ENCODE measurements around the gene LPP. TPM values are rescaled to one million over a fixed set of nuclear protein-coding genes. Genes with fewer than 3 reads are reported as not detected.
"Not testable (repeated sequence)": the region's sequence is repeated elsewhere in the genome, so short reads cannot be mapped to it uniquely, and the experiment has no call there.

Gene LPP
- total RNA-seq, 1 donor from 2014 or later = 54.9 TPM

DNA sequence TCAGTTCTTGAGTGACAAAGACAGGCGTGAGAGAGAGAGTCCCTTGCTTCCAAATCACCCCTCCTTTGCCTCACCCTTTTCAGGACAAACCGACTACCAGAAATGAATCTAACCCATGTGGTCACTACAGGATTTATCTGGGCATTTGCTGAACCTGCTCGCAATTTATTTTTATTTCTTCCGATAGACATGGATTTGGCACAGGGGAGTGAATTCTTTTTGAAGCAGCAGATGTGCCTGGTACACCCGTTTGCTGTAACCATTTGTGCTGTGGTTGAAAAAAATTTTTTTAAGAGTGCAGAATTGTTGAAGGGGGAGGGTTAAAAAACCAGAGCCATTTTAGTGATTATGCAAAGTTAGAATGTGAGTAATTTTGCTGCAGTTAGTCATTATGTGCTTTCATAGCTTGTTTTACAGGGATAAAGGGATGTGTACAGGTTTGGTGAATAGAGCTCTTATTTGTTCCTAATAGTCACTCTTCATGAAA, 442.0 kb downstream of the LPP start:
- intact Hi-C loops (cut with micrococcal nuclease) = no loop called here

DNA sequence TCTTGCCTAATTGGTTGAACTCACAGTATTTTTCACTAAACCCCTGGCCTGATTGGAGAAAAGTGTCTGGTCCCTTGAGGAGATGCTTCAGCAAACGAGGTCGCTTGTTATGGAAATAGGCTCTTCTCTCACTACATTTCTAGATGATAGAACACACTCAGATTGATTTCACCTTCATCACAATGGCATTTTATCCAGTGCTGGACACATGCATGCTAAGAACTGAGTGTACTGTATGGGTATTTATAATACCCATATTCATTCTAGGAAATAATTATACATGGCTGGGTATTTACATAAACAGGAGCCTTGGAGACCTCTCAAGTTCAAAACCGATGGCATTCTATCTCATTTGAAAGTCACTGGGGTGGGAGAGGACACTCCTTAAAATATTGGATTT, 444.9 kb downstream of the LPP start:
- intact Hi-C loops (cut with micrococcal nuclease) = no loop called here

DNA sequence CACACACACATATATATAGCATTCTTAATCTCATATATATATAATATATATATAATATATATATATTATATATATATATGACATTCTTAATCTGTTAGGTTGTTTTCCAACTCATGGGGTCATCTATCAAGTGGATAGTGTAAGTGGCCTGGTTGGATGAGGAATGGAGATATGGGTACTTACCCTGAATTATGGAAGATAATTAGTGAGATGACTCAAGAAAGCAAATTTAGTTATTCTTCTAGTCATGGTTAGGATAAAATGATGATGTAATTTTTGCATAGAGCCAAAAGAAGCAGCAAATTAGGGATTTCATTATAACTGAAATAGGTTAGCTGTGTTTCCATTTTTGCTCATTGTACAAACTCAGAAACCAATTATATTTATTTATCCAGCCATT, 448.2 kb downstream of the LPP start:
- intact Hi-C loops (cut with micrococcal nuclease) = no loop called here

DNA sequence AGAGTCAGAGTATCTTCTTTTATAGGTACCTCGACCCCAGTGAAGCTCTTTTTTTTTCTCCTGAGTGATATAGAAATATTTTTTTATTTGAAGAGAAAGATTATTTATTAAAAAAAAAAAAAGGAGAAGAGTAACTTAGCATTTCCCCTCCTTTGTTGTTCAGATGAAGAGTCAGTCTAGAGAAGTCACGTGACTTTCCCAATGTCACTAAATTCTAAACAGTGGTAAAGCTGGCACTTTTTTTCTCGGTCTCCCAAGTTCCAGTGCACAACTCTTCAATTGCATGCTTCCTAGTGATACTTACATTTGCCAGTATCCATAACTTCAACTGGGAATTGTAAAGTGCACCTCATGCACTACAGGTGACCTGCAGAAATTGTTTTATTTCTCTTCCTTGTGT, 448.7 kb downstream of the LPP start:
- intact Hi-C loops (cut with micrococcal nuclease) = no loop called here

DNA sequence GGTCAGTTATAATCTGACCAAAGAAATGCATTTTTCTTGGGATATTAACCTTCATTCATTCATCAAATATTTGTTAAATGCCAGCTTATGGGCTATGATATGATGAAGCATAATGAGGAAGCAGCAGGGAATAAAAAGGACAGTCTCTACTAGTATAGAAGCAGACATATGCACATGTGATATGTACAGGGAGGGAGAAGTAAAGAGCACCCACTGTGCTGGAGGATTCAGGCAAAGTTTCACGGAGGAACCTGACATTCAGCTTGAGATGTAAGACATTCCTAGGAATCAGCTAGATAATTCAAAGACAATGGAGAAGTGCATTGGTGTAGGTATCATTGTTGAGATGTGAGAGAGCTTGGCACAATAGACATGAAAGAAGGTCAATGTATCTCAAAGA, 450.7 kb downstream of the LPP start:
- intact Hi-C loops (cut with micrococcal nuclease) = no loop called here

DNA sequence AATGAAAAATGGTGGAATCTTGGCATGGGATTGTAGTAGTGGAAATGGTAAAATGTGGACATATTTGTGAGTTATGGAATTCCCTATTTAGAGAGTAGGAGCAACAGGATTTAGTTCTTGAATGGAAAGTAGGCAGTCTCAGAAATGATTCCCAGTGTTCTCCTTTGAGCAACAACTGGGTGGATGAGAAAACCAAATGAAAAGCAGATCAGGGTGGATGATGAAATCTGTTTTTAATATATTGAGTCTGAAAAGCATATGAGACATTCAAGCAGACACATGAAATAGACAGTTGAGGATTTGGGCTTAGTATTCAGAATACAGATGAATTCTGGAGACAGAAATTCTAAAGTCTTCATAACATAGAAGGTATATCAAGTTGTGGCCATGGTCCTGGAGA, 451.3 kb downstream of the LPP start:
- intact Hi-C loops (cut with micrococcal nuclease) = no loop called here

DNA sequence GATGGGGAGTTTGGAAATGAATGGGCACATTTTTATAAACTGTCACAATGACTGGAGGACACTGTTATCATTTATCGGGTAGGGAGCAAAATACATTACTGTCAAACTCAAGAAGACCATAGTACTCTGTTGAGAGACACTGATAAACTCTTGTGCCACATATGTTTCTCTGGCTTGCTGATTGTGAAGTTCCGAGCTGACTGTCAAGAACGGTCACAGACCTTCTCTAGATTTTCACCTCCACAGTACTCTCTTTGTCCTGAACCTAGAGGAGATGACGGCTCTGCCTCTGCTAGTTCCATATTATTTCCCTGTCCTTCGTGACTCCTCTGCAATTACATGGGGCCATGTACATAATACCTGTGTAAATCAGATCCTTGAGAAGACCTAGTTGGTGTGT, 451.9 kb downstream of the LPP start:
- intact Hi-C loops (cut with micrococcal nuclease) = no loop called here

DNA sequence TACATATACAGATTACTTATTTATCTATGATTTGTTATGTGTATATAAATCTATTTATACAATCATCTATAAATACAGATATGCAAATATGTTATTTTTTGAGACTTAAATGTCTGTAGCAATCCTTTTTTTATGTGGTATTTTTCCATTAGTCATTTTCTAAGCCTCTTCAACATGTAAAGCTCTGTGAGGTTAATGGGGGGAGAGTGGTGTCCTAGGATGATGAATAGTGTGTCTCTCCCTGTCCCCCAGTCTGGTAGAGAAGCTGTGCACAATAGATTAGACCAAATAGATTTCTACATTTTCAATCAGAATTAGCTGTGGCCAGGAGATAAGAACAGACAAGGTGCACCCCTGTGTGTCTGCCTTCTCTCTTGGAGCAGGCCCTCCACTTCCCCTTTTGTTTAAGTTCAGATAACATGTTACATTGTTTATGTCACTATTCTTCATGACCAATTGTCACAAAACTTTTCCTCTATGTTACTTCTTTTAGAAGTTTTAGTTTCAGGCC, 453.9 kb downstream of the LPP start:
- intact Hi-C loops (cut with micrococcal nuclease) = no loop called here

DNA sequence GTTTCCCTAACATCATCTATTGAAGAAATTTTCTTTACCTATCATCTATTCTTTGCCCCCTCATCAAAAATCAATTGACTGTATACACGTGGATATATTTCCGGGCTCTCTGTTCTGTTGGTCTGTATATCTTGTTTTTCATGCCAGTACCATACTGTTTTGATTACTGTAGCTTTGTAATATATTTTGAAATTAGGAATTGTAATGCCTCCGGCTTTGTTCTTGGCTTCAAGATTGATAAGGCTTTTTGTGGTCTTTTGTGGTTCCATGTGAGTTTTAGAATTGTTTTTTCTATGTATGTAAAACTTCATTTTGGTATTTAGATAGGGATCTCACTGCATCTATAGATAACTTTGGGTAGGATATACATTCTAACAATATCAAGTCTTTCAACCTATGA, 454.4 kb downstream of the LPP start:
- intact Hi-C loops (cut with micrococcal nuclease) = no loop called here

DNA sequence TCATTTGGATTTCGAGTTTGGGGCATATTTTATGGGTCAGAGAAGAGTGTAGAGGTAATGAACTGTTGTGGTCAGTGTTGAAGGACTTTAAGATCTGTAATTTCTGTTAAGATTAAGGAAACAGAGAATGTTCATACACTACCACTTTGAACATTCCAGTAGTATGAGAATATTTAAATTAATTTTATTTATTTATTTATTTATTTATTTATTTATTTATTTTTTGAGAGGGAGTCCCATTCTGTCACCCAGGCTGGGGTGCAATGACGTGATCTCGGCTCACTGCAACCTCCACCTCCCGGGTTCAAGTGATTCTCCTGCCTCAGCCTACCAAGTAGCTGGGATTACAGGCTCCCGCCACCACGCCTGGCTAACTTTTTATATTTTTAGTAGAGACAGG, 459.8 kb downstream of the LPP start:
- intact Hi-C loops (cut with micrococcal nuclease) = not testable (repeated sequence)

DNA sequence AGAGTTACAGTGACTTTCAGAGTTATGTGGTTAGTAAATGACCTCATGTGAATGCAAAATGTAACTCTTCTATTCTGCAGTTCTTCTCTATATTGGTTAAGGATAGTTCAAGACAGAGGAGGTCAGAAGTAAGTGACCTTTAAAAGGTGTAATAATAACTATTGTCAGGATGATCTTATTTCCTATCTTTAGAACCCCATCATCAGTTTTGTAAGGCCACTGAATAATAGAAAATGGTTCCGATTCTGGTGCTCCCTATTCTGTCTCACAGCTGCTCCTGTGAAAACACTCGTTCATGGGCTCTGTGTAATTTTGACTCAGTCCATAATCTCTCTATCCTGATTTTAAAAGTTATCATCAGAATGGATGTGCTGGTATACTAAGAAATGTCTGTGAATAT, 463.3 kb downstream of the LPP start:
- intact Hi-C loops (cut with micrococcal nuclease) = no loop called here

DNA sequence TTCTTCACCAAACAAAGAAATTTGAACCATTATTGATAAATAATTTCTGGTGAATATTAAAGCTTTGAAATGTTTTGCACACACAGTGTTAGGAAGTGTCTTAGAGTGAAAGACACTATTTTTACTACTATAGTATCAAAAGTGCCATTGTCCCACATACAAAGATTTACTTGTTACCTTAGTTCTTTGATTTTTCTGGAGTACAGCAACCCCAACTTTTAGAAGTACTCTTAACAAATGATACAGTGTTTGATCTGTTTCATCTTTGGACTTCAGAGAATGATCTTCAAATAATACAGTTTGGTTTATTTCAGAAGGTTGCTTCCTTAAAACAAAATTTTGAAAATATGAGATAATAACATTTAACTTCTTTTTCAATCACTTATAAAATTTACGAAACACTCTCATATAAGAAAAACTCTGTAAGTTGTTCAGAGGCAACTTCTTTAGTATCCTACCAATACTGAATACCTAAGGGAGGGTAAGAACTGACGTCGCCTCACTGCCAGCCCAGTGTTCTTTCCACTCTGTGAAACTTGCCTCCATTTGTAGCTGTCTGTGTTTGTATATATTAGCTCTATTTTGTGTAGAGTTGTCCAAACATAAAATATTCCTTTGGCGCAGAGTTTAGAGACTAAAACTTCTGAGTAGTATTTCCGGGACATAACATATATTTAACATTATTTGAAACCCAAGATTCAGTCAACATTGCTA, 464.2 kb downstream of the LPP start:
- intact Hi-C loops (cut with micrococcal nuclease) = no loop called here

DNA sequence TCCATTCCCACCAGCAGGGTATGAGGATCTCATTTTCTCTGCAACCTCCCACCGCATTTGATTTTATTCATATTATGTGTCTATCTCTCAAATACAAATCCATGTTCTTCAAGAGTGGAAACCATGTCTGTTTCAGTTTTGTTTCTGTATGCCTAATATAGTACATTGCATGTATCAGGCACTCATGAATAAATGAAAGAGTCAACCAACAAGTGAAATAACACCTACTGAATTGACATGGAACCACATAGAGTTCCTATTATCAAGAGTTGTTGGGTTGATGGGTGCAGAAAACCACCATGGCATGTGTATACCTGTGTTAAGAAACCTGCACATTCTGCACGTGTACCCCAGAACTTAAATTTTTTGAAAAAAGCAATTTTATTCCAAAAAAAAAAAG, 466.8 kb downstream of the LPP start:
- intact Hi-C loops (cut with micrococcal nuclease) = no loop called here

DNA sequence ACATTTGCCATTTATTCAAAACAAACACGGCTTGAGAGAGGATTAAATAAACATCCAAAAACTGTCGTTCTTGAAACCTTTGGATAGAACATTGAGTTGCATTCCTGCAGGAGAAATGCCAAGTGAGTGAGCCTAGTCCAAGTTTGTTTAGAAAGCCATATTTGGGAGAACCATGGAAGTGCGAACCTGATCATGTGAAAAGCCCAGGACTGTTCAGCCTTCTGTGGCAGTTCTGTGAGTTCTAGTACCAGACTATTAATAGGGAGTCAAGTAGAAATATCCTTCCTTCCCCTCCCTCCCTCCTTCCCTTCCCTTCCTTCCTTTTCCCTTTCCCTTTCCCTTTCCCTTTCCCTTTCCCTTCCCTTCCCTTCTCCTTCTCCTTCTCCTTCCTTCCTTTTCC, 470.4 kb downstream of the LPP start:
- intact Hi-C loops (cut with micrococcal nuclease) = no loop called here

DNA sequence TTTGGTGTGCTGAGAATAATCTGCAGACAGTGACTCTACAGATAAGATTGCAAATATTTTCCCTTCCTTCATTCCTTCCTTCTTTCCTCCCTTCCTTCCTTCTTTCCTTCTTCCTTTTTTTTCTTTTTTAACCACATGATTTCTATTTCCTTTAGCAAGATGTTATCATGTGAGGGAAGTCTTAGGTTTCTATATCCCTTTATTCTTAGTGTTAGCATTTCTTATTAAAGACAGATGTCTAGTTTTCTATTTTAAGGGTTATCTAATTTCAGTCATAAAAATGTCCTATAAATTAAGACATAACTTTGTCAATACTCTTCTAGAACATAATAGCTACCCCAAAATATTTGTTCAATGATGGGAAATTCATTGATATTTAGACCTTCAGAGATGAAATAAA, 470.9 kb downstream of the LPP start:
- intact Hi-C loops (cut with micrococcal nuclease) = no loop called here

DNA sequence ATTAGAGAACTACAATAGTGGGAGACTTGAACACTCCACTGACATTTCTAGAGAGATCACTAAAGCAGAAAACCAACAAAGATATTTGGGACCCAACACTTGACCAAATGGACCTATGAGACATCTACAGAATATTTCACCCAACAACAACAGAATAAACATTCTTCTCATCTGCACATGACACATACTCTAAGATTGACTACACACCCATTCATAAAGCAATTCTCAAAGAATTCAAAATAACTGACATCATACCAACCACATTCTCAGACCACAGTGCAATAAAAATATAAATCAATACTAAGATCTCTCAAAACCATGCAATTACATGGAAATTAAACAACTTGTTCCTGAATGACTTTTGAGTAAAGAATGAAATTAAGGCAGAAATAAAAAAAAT, 473.7 kb downstream of the LPP start:
- intact Hi-C loops (cut with micrococcal nuclease) = no loop called here

DNA sequence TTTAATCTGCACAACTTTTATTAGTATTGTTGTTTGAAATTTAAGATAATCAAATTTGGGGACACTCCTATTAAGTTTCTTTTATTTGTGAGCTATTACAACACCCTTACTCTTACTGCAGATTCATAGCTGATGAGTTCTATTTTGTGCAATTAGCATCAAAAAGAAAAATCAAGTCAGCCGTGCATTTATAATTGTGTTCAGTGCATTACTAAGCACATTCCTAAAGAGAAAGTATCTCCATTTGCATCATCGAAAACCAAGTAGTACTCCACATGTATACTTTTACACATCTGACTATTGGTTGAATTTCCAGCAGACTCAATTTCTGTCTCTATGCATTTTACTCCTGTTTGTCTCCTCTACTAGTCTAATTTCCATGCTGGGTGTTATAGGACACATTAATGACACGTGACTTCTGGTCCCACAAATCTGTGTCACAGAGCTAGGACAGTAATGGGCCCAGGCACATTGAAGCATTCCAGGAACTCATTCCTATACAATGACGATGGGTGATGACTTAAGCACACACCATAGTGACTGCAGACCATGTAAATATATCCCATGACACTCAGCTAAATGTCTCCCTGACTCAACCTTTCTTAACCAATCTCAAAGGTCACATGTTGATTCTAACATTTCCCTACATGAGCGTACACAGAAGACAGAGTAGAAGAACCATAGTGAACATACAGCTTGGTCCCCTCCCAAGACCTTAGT, 477.5 kb downstream of the LPP start:
- intact Hi-C loops (cut with micrococcal nuclease) = no loop called here

DNA sequence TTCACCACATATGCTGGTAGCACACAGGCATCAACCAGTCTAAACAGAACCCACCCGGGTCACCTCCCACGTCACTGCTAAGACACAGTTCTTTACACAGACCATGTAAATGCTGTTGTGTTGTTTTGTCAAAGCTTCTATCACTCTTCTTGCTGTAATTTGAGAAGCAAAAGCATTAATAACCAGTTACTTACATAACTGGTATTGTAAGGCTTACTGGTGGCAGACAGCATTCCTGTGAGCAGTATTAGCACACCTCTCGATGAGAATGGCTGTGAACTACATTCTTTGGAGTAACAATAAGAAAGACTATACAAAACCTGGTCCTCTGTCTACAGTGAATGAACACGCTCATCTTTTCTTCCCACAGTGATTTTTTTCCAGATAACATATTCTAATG, 479.2 kb downstream of the LPP start:
- intact Hi-C loops (cut with micrococcal nuclease) = no loop called here

DNA sequence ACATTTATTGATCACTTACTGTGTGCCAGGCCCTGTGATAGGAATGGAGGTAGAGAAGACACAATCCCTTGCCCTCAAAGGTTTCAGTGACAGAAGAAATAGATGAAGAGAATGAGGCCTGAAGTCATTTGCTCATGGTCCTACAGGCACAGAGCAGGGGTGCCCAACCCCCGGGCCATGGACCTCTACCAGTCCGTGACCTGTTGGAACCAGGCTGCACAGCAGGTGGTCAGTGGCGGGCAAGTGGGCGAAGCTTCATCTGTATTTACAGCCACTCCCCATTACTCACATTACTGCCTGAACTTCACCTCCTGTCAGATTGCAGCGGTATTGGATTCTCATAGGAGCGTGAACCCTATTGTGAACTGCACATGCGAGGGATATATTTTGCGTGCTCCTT, 480.3 kb downstream of the LPP start:
- intact Hi-C loops (cut with micrococcal nuclease) = no loop called here

DNA sequence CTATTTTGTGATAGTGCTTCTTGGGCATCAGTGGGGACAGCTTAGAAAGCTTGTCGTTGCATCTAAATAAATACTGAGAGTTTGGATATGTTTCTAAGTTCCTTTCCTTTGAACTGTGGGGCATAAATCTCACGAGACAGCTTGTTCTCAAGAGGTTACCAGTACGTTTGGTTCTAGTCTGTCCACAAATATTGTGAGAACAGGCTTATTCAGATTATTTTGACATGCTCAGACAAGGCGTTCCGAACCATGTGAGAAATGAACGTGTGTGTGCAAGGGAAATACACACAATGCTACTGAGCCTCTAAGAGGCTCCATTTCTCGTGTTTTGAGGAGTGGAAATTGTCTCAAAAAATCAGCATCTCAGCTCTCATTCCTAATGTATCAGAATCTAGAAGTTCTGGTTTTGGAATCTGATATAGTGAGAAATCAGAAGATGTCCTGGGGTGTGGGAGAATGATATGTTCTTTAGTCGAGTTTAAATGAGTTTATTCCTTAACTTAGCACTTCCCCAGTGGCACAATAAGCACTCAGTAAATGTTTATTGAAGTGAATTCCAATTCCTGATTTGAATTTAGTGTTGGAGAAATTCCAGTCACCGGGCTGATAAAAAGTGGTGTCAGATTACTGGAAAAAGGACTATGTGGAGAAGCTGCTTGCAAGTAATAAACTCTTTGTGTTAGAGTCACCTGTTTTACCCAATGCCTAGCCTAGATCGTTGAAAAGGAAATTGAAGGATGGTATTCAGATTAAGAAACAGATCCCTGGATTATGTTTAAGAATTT, 481.5 kb downstream of the LPP start:
- intact Hi-C loops (cut with micrococcal nuclease) = no loop called here

DNA sequence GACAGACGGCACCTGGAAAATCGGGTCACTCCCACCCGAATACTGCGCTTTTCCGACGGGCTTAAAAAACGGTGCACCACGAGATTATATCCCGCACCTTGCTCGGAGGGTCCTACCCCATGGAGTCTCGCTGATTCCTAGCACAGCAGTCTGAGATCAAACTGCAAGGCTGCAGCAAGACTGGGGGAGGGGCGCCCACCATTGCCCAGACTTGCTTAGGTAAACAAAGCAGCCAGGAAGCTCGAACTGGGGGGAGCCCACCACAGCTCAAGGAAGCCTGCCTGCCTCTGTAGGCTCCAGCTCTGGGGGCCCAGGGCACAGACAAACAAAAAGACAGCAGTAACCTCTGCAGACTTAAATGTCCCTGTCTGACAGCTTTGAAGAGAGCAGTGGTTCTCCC, 482.3 kb downstream of the LPP start:
- intact Hi-C loops (cut with micrococcal nuclease) = not testable (repeated sequence)

DNA sequence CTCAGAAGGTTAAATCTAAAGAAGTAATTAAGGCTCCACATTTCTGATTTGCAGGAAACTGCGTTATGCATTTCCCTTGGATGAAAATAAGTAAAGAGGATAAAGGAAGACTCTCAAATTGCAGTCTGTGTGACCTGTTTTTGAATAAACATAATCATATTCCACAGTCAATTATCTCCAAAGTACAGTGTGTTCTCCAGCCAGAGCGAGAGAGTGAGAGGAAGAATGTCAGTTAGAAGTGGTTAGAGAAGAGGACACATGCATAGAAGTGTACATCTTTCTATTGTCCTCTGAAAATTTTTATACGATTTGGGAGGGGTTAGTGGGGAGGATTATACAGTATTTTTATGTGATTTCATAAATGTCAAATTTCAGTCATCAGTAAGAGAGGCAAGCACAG, 487.1 kb downstream of the LPP start:
- intact Hi-C loops (cut with micrococcal nuclease) = no loop called here
